Endothelial cell (in vitro differentiated cells): ENCODE results near the gene NTN3. TPM values are rescaled to one million over a fixed set of nuclear protein-coding genes. Genes with fewer than 3 reads are reported as not detected.
A peak's percentile ranks its signal among the peaks of the same experiment; 100 is the strongest.

Experiments used
- DNase-seq: peaks from one replicate; pipeline ENCODE4 v3.0.0; 2021; ENCODE audit warnings: low spot score
- H3K27ac Mint-ChIP-seq: one replicate; pipeline ENCODE4 v1.8.0; 2021; ENCODE audit warnings: mixed read lengths, inconsistent platforms; ENCODE audit not compliant: unreplicated experiment
- H3K27me3 Mint-ChIP-seq: one replicate; pipeline ENCODE4 v1.8.0; 2021; ENCODE audit warnings: mild to moderate bottlenecking, moderate library complexity, mixed read lengths, inconsistent platforms; ENCODE audit not compliant: unreplicated experiment
- H3K36me3 Mint-ChIP-seq: one replicate; pipeline ENCODE4 v1.8.0; 2021; ENCODE audit warnings: mild to moderate bottlenecking, low read depth, mixed read lengths, inconsistent platforms; ENCODE audit not compliant: unreplicated experiment
- H3K4me1 Mint-ChIP-seq: one replicate; pipeline ENCODE4 v1.8.0; 2021; ENCODE audit warnings: mild to moderate bottlenecking, mixed read lengths, inconsistent platforms; ENCODE audit not compliant: unreplicated experiment
- H3K4me3 Mint-ChIP-seq: one replicate; pipeline ENCODE4 v1.8.0; 2021; ENCODE audit warnings: mild to moderate bottlenecking, mixed read lengths, inconsistent platforms; ENCODE audit not compliant: unreplicated experiment
- H3K9me3 Mint-ChIP-seq: one replicate; pipeline ENCODE4 v1.8.0; 2021; ENCODE audit warnings: mixed read lengths, inconsistent platforms; ENCODE audit not compliant: unreplicated experiment
- total RNA-seq: library from RNA; stranded (reverse); fragmentation: NEBNext Ultra II Directional; extraction: Animal tissue kit (Norgen Biotek cat#: 25700); gene quantifications from one replicate; pipeline ENCODE4 v1.2.1, GENCODE V29; 2021; ENCODE audit not compliant: unreplicated experiment
- TF ChIP-seq, protein P1 (sequence below): fragments of 200-600 bp; sonication (generic); IDR thresholded peaks from one replicate; pipeline ENCODE4 v1.5.0; 2021; ENCODE audit warnings: antibody characterized with exemption; ENCODE audit not compliant: unreplicated experiment

NTN3 gene
- total RNA-seq, 1 donor from 2014 or later, result not detected

DNA sequence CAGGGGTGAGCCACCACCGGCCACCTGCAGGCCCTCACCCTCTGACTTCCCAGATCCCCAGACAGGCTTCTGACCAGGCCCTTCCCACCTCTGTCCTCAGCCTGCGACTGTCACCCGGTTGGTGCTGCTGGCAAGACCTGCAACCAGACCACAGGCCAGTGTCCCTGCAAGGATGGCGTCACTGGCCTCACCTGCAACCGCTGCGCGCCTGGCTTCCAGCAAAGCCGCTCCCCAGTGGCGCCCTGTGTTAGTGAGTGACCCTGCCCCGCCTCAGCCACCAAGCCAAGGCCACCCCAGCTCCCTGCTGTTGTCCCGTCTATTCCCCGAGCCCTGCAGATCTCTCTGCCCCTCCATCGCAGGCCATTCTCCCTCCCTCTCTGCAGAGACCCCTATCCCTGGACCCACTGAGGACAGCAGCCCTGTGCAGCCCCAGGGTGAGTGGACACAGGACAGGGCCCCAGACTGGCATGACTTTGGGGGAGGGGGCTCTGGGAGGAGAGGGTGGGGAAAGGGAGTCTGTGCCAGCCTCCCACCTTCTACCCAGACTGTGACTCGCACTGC, 1.9 kb downstream of the NTN3 start:
- TF ChIP-seq, protein P1, sequence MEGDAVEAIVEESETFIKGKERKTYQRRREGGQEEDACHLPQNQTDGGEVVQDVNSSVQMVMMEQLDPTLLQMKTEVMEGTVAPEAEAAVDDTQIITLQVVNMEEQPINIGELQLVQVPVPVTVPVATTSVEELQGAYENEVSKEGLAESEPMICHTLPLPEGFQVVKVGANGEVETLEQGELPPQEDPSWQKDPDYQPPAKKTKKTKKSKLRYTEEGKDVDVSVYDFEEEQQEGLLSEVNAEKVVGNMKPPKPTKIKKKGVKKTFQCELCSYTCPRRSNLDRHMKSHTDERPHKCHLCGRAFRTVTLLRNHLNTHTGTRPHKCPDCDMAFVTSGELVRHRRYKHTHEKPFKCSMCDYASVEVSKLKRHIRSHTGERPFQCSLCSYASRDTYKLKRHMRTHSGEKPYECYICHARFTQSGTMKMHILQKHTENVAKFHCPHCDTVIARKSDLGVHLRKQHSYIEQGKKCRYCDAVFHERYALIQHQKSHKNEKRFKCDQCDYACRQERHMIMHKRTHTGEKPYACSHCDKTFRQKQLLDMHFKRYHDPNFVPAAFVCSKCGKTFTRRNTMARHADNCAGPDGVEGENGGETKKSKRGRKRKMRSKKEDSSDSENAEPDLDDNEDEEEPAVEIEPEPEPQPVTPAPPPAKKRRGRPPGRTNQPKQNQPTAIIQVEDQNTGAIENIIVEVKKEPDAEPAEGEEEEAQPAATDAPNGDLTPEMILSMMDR, result no peak
- Mint-ChIP-seq H3K27ac (peak overlapping the region; percentile 61), H3K4me3 (no peak overlapping the region), H3K36me3 (no peaks in the 10 kb centered on the region), H3K27me3 (peaks cover 34% of the 10 kb centered on the region), H3K4me1 (peaks cover 7% of the 10 kb centered on the region), H3K9me3 (no peaks in the 10 kb centered on the region)
- DNase-seq, result no peak

DNA sequence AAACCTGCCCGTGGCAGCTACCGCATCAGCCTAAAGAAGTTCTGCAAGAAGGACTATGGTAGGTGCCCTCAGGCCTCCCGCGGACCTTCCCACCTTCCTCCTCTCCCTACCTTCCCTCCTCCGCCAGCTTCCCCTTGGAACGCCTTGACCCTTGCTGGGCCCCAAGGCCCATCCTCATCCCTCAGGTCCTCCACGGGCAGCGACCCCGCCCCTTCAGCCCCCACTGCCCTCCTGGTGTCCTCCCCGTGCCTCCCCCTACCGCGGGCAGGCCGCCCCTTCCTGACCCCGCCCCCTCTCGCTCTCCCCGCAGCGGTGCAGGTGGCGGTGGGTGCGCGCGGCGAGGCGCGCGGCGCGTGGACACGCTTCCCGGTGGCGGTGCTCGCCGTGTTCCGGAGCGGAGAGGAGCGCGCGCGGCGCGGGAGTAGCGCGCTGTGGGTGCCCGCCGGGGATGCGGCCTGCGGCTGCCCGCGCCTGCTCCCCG, 2.4 kb downstream of the NTN3 start:
- Mint-ChIP-seq H3K36me3 (no peaks in the 10 kb centered on the region), H3K27me3 (peaks cover 37% of the 10 kb centered on the region)

DNA sequence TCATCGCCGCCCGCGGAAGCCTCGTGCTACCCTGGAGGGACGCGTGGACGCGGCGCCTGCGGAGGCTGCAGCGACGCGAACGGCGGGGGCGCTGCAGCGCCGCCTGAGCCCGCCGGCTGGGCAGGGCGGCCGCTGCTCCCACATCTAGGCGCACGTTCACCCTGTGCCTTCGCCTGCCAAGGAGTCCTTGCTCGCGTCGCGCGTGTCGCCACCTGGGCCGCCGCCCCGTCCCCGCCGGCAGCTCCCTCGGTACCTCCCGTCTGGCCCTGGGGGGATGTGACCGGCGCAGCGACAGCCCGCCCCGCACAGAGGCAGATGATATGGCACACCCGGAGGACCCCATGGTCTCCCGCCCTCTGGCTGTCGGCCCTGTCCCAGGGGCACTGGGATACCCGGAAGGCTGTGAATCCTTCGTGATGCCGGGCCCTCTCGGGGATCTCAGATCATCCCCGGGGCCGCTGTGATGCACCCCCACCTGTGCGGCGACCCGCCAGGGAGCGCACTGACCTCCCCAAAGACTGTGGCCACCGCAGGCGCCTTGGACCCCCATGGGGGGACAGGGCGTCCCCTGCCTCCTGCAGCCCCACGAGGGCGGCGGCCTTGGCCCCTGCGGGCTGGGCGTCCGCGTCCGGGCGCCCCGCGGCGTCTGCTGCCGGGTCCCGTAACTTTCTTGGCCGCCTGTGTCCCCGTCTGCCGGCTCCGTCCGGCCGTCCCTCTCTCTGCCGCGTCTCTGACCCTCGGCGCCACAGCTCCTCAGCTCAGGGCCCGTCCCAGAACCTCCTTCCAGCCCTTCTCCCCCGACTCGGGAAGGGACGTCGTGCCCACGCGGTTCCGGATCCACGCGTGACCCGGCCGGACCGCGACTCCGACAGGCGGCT, 3.1 kb downstream of the NTN3 start:
- H3K27ac Mint-ChIP-seq, result no peak overlapping the region
- peaks cover 38% of the 10 kb centered on the region for H3K27me3 Mint-ChIP-seq
- DNase-seq, result peak; percentile 45
- H3K4me1 Mint-ChIP-seq, result peaks cover 7% of the 10 kb centered on the region
- H3K9me3 Mint-ChIP-seq, result no peaks in the 10 kb centered on the region
- H3K36me3 Mint-ChIP-seq, result no peaks in the 10 kb centered on the region
- TF ChIP-seq, protein P1, result no peak
- H3K4me3 Mint-ChIP-seq, result peak overlapping the region; percentile 74

More for the DNA sequence above, 2.4 kb downstream of the NTN3 start:
- Mint-ChIP-seq H3K4me3 (no peak overlapping the region), H3K9me3 (no peaks in the 10 kb centered on the region), H3K4me1 (peaks cover 7% of the 10 kb centered on the region), H3K27ac (no peak overlapping the region)
- TF ChIP-seq, protein P1, result no peak
- DNase-seq, result no peak

GRCh38 chr16:2474877-2475412, 3.8 kb downstream of the NTN3 start, which contains the start of gene TBC1D24:
TSS of gene TBC1D24 (plus strand) at chr16:2475127. CDS start at chr16:2496149, 21,022 bp downstream.
- Mint-ChIP-seq H3K9me3 (no peaks in the 10 kb centered on the region), H3K27ac (no peak within 1 kb of the TSS), H3K4me1 (peaks cover 4% of the 10 kb centered on the region), H3K27me3 (peaks cover 37% of the 10 kb centered on the region), H3K36me3 (no peaks in the 10 kb centered on the region), H3K4me3 (peak within 1 kb of the TSS; percentile 86)
- DNase-seq, result peak; percentile 92
- TF ChIP-seq, protein P1, result no peak
